Embryonic facial prominence (tissue), 1 donor: ENCODE results near the gene SGTB.
"Not testable (repeated sequence)": the region's sequence is repeated elsewhere in the genome, so short reads cannot be mapped to it uniquely, and the experiment has no call there.

ENCODE experiments used
- DNase-seq: peaks from one replicate; pipeline ENCODE4 v3.0.0-alpha.2; 2016; ENCODE audit errors: extremely low spot score

The SGTB gene

DNA sequence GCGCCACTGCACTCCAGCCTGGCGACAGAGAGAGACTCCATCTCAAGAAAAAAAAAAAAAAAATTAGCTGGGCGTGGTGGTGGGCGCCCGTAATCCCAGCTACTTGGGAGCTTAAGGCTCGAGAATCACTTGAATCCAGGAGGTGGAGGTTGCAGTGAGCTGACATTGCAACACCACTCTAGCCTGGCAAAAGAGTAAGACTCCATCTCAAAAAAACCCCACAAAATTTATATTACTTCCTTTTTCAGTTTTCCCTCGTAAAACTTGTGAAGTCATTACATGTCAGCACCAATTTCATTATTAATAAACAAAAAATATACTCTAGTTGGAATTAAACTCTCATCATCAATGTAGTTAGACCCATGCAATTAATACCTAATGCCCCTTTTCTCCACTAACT is 53.2 kb downstream of the SGTB start:
- DNase-seq: no peak

DNA sequence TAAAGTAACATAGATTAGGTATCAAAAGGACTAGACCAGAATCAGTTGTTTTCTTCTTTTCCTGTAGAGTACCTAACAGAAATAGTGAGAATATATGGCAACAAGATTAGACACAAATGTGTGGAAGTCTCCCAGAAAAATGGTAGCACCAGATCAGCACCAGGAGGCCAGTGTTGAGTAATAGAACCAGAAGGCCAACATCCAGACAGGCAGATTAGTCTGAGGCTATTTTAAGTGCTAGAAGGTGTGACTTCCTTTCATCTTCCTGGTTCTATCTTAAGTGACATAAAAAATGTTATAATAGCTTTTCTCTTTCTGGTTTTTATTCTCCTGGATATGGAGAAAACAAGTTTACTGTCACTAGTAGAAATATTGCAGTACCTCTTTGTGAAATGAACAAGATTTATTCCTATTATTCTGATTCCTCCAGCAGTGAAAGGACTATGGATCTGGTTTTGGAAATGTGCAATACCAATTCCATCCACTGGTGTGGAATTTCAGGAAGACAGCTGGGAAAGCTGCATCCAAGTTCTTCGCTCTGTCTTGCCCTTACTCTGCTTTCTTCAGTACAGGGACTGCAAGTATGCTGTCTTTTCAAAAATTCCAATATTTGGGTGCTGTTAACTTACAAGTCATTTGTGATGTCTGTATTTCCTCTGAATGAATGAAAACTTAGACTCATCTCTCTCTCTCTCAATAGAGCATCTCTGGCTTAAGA is 57.9 kb downstream of the SGTB start:
- DNase-seq: no peak

DNA sequence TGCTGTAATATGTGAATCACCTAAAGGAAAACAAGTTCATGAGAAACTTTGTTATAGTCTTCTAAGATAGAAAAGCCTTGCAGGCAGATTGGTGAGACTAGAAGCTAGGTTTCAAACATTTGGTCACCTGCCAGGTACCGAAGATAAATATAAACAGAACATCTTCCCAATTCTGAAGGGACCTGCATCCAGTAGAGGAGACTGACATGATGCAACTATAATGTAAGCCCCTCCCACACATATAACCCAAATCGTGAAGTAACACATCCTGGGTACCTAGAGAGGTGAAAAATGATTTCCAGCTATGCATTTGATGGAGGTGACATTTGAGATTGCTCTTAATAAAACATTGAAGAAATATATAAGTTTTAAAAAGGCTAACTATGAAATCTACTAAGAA is 67.2 kb downstream of the SGTB start:
- no peak for DNase-seq

DNA sequence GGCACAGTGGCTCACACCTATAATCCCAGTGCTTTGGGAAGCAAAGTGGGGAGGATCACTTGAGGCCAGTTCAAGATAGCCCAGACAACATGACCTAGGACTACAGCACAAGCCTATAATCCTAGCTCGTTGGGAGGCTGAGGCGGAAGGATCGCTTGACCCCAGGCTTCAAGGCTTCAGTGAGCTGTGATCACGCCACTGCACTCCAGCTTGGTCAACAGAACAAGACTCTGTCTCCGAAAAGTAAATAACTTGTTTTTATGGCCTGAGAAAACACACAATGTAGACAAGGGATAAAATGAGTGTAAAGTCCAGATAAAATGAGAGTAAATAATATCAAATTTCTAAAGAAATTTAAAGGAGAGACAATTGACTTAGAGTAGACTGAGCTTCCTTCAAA is 70.8 kb downstream of the SGTB start:
- no peak for DNase-seq

DNA sequence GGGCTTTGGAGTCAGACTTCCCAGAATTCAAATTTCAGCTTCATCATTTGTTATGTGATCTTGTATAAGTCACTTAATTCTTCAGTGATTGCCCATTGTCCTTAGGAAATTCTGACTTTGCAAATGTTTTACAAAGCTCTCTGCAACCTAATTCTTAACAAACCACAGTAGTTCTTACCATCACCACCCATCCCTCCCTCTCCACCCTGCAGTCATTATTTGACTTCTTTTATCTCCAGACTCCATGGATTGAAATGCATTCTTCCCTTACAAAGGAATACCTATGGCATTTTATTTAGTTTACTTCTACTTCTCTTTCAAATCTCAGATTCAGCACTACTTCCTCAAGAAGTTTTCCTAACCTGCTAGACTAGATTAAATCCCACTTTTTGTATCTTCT is 74.0 kb downstream of the SGTB start:
- DNase-seq: no peak

DNA sequence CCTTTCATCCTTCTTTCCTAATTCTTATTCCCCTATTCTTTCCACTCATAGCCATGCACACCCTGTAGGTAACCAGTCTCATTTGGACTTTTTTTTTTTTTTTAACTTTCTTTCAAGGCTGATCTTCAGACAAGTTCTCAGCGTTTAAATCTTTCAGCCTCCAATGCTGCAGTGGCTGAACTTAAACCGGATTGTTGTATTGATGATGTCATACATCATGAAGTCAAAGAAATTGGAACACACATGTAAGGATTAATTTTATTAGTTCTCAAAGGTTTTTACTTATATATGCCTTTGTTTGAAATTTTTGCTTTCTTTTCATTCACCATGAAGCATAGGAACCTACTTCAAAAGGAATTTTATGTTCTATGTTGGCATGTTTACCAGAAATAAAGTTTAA is 75.0 kb downstream of the SGTB start:
- DNase-seq: no peak

DNA sequence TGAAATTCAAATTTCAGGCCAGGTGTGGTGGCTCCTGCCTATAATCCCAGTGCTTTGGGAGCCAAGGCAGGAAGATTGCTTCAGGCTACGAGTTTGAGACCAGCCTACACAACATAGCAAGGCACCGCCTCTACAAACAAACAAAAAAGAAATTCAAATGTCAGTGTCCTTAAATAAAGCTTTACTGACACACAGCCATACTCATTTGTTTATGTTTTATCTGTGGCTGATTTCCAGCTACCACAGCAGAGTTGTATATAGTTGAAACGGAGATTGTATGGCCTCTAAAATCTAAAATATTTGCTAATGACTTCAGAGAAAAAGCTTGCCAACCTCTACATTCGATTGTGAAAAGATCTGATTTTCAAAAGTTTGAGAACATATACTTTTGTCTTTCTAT is 81.7 kb downstream of the SGTB start:
- no peak for DNase-seq

DNA sequence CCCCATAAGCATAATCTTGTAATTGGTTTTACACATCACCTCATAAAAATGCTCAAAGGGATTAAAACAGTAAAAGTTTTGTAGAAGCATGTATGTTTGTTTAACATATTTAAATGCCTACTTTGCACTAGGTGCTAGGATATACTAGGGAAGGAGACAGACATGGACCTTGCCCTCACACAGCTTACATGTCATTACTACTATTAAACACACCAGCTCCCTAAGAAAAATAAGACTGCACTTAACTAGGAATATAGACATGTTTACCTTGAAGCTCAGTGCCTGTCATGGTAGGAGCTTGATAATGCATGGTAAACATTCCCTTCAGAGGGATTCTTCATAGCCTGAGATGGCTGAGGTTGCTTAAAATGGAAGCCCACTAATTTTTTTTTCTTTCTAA is 90.9 kb downstream of the SGTB start:
- no peak for DNase-seq

DNA sequence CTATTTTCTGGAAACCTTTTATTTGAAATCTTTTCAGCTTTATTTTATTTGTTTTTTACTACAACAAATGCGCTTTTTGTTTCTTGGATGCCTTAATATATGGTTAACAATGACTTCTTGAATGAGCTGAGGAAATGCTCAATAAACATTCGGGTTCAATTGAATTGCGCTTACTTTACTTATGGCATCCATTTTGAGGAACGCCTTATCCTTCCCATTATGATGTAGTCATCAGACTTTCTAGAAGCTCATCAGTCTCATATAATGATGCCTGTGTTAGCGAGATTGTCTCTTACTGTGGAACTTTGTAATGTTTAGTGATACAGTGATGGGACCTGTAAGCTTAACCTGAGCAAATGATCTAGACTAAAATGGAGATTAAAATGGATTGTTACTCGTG is 96.2 kb downstream of the SGTB start:
- no peak for DNase-seq

DNA sequence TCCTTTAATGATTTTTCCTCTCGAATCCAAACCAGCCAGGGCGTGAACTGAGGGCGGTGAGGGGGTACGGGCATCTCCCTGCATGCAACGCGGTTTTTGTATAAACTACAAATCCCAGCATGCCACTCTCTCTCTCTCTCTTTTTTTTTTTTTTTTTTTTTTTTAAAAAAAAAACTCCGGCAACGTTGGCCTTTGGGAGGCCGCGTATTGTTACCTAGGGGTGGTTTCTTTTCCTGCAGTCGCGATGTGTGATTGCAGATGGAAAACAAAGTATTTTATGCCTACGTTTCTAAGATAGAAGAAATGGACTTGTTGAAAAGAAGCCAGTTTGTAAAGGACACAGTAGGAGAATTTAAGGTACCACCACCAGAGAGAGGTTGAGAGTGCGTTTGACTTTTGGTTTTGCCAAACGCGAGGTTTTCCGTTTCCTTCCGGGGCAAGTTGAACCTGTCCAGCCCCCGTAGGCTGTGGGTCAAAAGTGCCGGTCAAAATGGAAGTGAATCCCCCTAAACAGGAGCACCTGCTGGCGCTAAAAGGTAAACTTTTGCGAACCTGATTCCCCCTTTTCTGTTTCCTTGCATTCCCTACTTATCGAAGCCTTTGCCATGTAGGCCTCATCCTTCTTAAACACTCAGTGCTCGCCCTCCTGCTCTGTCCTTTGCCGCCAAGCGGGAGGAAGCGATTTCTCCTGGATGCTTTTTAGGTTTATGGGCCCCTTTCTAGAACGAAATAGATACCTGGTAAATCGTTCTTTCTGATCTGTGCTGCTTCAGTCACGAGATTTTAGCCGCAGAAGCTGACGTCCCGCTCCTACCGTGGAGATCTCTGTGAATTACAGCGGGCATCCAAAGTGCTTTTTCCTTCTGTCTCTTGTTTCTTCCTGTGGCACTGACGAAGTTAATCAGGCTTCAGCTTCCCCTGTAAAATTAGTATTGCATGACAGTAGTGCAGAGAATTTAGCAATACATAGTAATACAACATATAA is 97.0 kb downstream of the SGTB start, which contains the start of the genes SHLD3 and TRAPPC13:
SHLD3 (plus strand) TSS at position 457 of the 985 bp plus-strand sequence. CDS start 4,561 bp downstream, outside the sequence.
TRAPPC13 (plus strand) TSS at position 457 of the 985 bp plus-strand sequence; CDS start at position 491, 34 bp downstream.
- peak; percentile 90 for DNase-seq

DNA sequence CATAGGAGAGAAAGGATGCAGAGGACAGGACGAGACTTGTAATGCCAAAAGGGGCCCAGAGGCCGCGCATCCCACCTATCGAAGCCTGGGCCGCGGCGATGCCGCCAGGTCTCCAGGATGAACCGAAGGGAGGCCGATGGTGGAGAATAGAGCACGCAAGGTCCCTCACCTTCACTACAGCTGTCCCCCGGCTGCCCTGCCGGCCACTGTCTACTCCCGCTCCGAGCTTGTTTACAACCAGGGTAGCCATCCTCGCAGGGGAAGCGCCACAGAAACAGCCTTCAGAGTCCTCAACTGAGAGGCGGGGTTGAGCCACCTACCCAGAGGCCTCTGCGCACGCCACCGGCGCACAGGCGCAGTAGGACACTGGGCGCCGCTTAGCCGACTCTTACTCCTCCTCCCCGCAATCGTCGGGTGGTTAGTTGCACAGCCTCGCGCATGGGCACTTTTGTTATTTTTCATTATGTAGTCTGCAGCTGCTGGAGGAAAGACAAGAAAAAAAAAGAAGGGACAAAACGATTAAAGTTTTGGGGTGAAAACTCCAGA is 97.8 kb downstream of the SGTB start, which contains the start of gene TRIM23:
TRIM23 (minus strand) TSS at position 309 of the 546 bp plus-strand sequence; CDS start at position 250, 59 bp downstream.
- peak; percentile 93 for DNase-seq

DNA sequence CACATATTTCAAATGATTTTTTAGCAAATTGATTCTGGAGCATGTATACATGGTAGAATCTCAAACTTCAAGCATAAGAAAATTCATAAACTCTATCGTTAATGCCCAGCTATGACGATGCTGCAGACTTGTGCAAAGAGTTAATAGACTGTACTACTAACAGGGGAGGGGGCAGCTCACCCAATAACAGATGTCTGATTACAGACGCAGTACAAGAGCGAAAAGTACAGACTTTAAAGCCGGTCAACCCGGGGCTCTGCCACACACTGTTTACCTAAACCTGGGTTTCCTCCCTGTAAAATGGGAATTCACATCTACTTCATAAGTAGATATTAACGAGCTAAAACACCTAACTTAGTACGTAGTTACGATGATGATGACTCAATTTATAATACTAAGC is 98.4 kb downstream of the SGTB start:
- no peak for DNase-seq

DNA sequence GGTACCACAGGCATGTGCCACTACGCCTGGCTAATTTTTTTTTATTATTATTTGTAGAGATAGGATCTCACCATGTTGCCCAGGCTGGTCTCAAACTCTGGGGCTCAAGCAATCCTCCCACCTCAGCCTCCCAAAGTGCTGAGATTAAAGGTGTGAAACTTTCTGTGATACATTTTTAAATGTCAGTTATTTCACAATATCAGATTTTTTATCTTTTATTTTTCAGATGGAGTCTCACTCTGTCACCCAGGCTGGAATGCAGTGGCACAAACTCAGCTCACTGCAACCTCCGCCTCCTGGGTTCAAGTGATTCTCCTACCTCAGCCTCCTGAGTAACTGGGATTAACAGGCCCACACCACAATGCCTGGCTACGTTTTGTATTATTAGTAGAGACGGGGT is 99.9 kb downstream of the SGTB start:
- not testable (repeated sequence) for DNase-seq

DNA sequence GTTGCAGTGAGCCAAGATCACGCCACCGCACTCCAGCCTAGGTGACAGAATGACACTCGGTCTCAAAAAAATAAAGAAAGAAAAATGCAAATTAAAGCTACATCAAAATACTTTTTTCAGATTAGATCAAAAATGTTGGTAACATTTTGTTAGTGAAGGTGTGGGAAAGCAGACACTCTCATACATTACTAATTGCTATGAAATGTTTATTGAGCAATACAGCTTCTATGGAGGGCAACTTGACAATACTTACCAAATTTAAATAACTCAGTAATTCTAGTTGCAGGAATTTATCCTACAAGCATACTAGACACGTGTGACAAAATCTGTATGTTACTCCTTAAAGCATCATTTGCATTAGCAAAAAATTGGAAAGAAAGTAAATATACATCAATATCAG is 101.9 kb downstream of the SGTB start:
- DNase-seq: no peak
